AG09309 (cell line): Measurements from ENCODE around the gene SYNRG.

Experiments
- DNase-seq: peaks from one replicate; pipeline ENCODE4 v3.0.0-alpha.2; 2010; ENCODE audit warnings: low read depth
- H3K4me3 ChIP-seq: 2 replicates; pipeline ENCODE4 v1.5.1; 2011; ENCODE audit warnings: mild to moderate bottlenecking, low read depth, low read length, moderate library complexity; ENCODE audit not compliant: control insufficient read depth
- TF ChIP-seq, protein P1 (sequence below): IDR thresholded peaks from 2 replicates; pipeline ENCODE4 v1.5.1; 2011; ENCODE audit warnings: mild to moderate bottlenecking, low read depth, low read length, inconsistent platforms; ENCODE audit not compliant: insufficient read depth, control insufficient read depth; ENCODE audit errors: missing control alignments

Gene SYNRG

GRCh38 chr17:37488607-37489196 is 120.5 kb downstream of the SYNRG start:
- TF ChIP-seq, protein P1, sequence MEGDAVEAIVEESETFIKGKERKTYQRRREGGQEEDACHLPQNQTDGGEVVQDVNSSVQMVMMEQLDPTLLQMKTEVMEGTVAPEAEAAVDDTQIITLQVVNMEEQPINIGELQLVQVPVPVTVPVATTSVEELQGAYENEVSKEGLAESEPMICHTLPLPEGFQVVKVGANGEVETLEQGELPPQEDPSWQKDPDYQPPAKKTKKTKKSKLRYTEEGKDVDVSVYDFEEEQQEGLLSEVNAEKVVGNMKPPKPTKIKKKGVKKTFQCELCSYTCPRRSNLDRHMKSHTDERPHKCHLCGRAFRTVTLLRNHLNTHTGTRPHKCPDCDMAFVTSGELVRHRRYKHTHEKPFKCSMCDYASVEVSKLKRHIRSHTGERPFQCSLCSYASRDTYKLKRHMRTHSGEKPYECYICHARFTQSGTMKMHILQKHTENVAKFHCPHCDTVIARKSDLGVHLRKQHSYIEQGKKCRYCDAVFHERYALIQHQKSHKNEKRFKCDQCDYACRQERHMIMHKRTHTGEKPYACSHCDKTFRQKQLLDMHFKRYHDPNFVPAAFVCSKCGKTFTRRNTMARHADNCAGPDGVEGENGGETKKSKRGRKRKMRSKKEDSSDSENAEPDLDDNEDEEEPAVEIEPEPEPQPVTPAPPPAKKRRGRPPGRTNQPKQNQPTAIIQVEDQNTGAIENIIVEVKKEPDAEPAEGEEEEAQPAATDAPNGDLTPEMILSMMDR = no peak
- DNase-seq = peak; percentile 74
- H3K4me3 ChIP-seq = peak overlapping the region; percentile 98

DNA sequence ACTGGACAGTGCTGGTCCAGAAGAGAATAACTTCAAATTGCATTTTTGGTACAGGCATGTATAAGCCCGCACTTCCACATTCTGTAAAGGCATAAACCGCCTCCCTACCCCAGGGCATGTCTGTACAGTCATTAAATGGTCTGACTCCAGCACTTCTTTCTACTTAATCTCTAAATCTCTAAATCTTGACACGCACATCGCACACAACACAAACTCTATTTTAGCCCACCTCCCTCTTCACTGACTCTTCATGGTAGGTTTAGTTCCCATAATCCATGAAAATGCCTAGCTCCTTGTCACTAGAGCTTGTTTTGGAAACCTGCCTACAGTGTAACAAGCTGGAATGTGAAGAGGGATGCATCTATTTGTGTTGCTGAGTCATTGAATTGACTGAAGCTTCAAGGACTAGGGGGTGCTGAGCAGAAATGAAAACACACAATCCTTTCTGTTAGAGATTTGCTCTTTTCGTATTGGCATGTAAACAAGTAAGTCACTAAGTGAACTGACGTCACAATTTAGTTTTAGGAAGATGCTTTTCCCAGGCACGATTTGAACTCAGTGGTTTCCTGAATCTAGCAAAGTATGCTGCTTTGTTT is 121.1 kb downstream of the SYNRG start:
- peak; percentile 87 for DNase-seq
- TF ChIP-seq, protein P1 = no peak
- H3K4me3 ChIP-seq = peak overlapping the region; percentile 98

DNA sequence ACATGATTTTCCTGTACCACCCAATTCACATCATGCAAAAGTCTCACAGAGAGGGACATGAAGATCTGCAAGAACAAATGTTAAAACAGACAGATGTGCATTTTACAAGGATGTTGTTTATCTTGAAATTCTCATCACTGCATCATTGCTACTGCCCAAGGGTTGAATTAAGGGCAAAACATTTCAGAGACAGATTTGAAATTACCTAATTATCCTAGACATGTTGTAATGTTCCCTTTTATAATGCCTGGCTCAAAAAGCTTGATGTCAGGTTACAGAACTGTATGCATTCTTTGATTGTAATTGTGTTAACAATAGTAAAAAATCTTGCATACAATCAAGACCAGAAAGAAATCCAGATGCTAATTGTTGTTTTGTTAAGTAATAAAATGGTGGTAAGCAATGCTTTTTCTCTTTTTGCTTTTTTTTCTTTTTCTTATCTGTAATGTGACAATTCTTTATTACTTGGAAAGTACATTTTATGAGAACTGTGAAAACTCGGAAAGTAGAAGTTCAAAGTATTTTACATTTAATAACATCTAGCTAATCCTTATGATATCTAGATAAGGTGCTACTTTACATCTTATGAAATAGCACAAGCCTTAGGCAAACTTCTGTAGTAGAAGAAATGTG is 123.2 kb downstream of the SYNRG start:
- TF ChIP-seq, protein P1 = no peak
- DNase-seq = no peak
- H3K4me3 ChIP-seq = no peak overlapping the region

DNA sequence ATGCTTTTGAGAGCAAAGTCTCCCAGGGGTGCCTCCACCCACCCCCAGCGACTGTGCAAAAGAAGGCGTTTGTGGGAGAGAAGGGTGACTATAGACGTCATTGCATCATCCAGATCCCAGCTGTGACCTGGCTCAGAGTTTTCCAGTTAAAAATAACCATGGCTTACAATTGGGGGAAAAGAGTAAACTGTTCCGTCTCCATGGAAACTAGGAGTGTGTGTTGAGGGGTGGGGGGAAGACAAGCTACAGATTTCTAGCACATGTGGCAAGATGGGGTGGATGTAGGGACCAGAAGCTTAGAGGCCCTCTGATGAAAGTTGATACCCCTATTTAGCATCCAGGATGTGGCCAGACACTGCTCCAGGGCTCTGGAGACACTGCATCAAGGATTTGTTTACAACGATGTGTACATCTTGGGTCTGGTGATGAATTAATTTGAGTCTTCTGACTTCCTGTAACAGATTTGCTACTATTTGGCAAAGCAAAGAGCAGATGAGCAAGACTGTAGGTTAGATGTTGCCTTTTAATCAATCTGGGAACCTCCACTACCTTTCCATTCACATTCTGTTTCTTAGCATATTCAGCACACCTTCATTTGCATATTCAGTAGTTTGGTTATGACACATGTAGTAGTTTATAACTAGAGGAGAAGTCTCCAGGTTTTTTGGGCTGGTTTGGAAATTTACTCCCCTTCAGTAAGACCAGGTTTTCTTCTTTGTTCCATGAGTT is 125.7 kb downstream of the SYNRG start:
- no peak overlapping the region for H3K4me3 ChIP-seq
- TF ChIP-seq, protein P1 = no peak
- peak; percentile 76 for DNase-seq

GRCh38 chr17:37481001-37481665 is 128.1 kb downstream of the SYNRG start:
- no peak for DNase-seq
- TF ChIP-seq, protein P1 = no peak
- H3K4me3 ChIP-seq = no peak overlapping the region

GRCh38 chr17:37480427-37480826 is 128.8 kb downstream of the SYNRG start:
- TF ChIP-seq, protein P1 = no peak
- no peak overlapping the region for H3K4me3 ChIP-seq
- DNase-seq = no peak
